ENCODE data around the gene NCKAP1. TPM values are rescaled to one million over a fixed set of nuclear protein-coding genes. Genes with fewer than 3 reads are reported as not detected.

NCKAP1 gene
- total RNA-seq, 2 donors from 2014 or later = 128 to 136 TPM

GRCh38 chr2:182866095-182866460 lies 172.2 kb downstream of the NCKAP1 start:
- H3K27ac ChIP-seq (ENCODE audit: low read depth, low read length) = no peak overlapping the region
- no peaks in the 10 kb centered on the region for H3K9me3 ChIP-seq (ENCODE audit: control insufficient read depth, low read length)
- Mint-ChIP-seq H3K9me3 (no peaks in the 10 kb centered on the region), H3K27me3 (ENCODE audit: insufficient read depth) (peaks cover 26% of the 10 kb centered on the region), H3K27ac (peak overlapping the region; percentile 40), H3K4me1 (peaks cover 57% of the 10 kb centered on the region), H3K4me3 (peak overlapping the region; percentile 73), H3K36me3 (ENCODE audit: low read depth) (no peaks in the 10 kb centered on the region)
- TF ChIP-seq, protein P1, sequence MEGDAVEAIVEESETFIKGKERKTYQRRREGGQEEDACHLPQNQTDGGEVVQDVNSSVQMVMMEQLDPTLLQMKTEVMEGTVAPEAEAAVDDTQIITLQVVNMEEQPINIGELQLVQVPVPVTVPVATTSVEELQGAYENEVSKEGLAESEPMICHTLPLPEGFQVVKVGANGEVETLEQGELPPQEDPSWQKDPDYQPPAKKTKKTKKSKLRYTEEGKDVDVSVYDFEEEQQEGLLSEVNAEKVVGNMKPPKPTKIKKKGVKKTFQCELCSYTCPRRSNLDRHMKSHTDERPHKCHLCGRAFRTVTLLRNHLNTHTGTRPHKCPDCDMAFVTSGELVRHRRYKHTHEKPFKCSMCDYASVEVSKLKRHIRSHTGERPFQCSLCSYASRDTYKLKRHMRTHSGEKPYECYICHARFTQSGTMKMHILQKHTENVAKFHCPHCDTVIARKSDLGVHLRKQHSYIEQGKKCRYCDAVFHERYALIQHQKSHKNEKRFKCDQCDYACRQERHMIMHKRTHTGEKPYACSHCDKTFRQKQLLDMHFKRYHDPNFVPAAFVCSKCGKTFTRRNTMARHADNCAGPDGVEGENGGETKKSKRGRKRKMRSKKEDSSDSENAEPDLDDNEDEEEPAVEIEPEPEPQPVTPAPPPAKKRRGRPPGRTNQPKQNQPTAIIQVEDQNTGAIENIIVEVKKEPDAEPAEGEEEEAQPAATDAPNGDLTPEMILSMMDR (conservative IDR thresholded peaks at IDR 0.05) = no peak
- H3K9ac ChIP-seq (ENCODE audit: extremely low read depth, low read length, poor library complexity, severe bottlenecking) = peak overlapping the region; percentile 12
- no peaks in the 10 kb centered on the region for H3K36me3 ChIP-seq (ENCODE audit: control insufficient read depth, insufficient read depth, low read length)
- peaks cover 19% of the 10 kb centered on the region for H3K4me1 ChIP-seq (ENCODE audit: control insufficient read depth, insufficient read depth, low read length)
- DNase-seq = peak; percentile 80
- 16 to 29% methylated on average over 15 to 19 of the region's 19 CpGs for WGBS, 2 experiments (ENCODE audit: insufficient coverage in 1 of 2, insufficient read length in 1 of 2)
- H3K4me3 ChIP-seq (ENCODE audit: low read length) = peak overlapping the region; percentile 91
- H3K27me3 ChIP-seq (ENCODE audit: control insufficient read depth, insufficient read depth, low read length, poor library complexity, severe bottlenecking) = no peaks in the 10 kb centered on the region

DNA sequence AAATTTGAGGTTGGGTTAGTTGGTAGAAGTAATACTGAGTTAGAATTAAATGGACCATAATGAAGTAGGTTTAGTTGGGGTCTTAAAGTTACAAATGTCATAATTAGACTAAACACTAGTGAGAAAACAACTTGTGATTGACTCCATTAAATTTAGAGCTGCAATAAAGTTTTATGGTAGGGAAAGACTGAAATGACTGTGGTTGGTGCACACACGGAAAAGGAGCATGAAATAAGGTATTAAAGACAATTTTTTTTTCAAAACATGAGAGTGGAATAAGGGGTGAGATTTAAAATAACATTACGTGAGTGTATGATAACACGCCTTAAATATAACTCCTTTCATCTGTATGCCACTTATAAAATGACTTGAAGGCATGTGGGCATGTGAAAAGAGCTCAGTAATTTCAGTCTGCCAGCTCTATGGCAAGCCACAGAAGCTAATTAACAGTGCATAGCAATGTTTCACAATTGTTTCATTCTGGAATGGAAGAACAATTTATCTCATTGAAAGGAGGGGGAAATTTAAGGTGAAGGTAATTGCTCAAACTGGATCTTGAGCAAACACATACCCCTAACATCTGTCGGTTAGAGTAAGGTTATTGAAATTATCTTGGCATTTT lies 173.2 kb downstream of the NCKAP1 start:
- Mint-ChIP-seq H3K27ac (no peak overlapping the region), H3K4me3 (peak overlapping the region; percentile 73), H3K9me3 (no peaks in the 10 kb centered on the region), H3K4me1 (peaks cover 63% of the 10 kb centered on the region), H3K27me3 (ENCODE audit: insufficient read depth) (peaks cover 26% of the 10 kb centered on the region), H3K36me3 (ENCODE audit: low read depth) (no peaks in the 10 kb centered on the region)
- no peak for DNase-seq
- Histone ChIP-seq H3K27ac (ENCODE audit: low read depth, low read length) (no peak overlapping the region), H3K4me1 (ENCODE audit: control insufficient read depth, insufficient read depth, low read length) (peaks cover 19% of the 10 kb centered on the region), H3K27me3 (ENCODE audit: control insufficient read depth, insufficient read depth, low read length, poor library complexity, severe bottlenecking) (no peaks in the 10 kb centered on the region), H3K9me3 (ENCODE audit: control insufficient read depth, low read length) (no peaks in the 10 kb centered on the region), H3K36me3 (ENCODE audit: control insufficient read depth, insufficient read depth, low read length) (no peaks in the 10 kb centered on the region), H3K4me3 (ENCODE audit: low read length) (peak overlapping the region; percentile 91), H3K9ac (ENCODE audit: extremely low read depth, low read length, poor library complexity, severe bottlenecking) (peak overlapping the region; percentile 12)
- WGBS, 2 experiments (ENCODE audit: insufficient coverage in 1 of 2, insufficient read length in 1 of 2) = 90 to 100% methylated on average over 1 to 2 of the region's 4 CpGs
- TF ChIP-seq, protein P1 (conservative IDR thresholded peaks at IDR 0.05) = no peak

DNA sequence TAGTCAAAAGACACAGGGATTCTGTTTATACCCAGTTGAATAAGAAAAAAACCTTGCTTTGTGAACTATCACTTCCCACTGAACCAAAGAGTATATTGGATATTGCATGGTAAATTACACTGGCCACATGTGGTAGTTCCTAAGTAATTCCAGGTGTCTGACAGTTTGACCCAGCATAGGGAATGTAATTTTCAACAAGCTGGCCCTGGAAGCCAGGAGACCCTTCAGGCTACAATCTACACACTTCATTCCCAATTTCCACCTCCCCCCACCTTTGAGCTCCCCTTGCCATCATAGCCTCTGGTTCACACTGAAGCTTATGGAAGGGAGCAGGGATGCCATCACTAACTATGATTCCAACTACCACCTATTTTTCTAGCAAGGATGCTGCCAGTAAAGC lies 174.6 kb downstream of the NCKAP1 start:
- Histone ChIP-seq H3K27me3 (ENCODE audit: control insufficient read depth, insufficient read depth, low read length, poor library complexity, severe bottlenecking) (no peaks in the 10 kb centered on the region), H3K9ac (ENCODE audit: extremely low read depth, low read length, poor library complexity, severe bottlenecking) (no peak overlapping the region), H3K4me3 (ENCODE audit: low read length) (peak overlapping the region; percentile 91), H3K27ac (ENCODE audit: low read depth, low read length) (no peak overlapping the region), H3K9me3 (ENCODE audit: control insufficient read depth, low read length) (no peaks in the 10 kb centered on the region), H3K4me1 (ENCODE audit: control insufficient read depth, insufficient read depth, low read length) (peaks cover 19% of the 10 kb centered on the region), H3K36me3 (ENCODE audit: control insufficient read depth, insufficient read depth, low read length) (no peaks in the 10 kb centered on the region)
- no peak overlapping the region for H3K27ac Mint-ChIP-seq
- H3K4me3 Mint-ChIP-seq = peak overlapping the region; percentile 73
- H3K4me1 Mint-ChIP-seq = peaks cover 65% of the 10 kb centered on the region
- TF ChIP-seq, protein P1 (conservative IDR thresholded peaks at IDR 0.05) = no peak
- H3K36me3 Mint-ChIP-seq (ENCODE audit: low read depth) = no peaks in the 10 kb centered on the region
- H3K9me3 Mint-ChIP-seq = no peaks in the 10 kb centered on the region
- peaks cover 26% of the 10 kb centered on the region for H3K27me3 Mint-ChIP-seq (ENCODE audit: insufficient read depth)
- DNase-seq = no peak
